Endothelial cell of umbilical vein (primary cell): Measurements from ENCODE around the gene POU6F2.

Experiments
- GATA2 ChIP-seq: IDR thresholded peaks from 2 replicates; pipeline ENCODE4 v1.7.0; 2011; ENCODE audit warnings: low read depth, mild to moderate bottlenecking, moderate library complexity, mixed read lengths, low read length; ENCODE audit not compliant: insufficient read length, insufficient read depth
- POLR2A ChIP-seq: IDR thresholded peaks from 2 replicates; pipeline ENCODE4 v1.6.1; 2012; ENCODE audit warnings: low read depth, mild to moderate bottlenecking, control low read depth, low read length
- POLR2AphosphoS5 ChIP-seq: IDR thresholded peaks from 2 replicates; pipeline ENCODE4 v1.6.1; 2012; ENCODE audit warnings: low read depth, mild to moderate bottlenecking, control low read depth, low read length, moderate library complexity; ENCODE audit not compliant: insufficient read depth
- TF ChIP-seq, protein P1 (sequence below), 2 donors: IDR thresholded peaks; 1 replicate in 1 of 2; 2 replicates in 1 of 2; pipeline ENCODE4 v1.5.1; 2011; ENCODE audit warnings: low read length in 2 of 2, mild to moderate bottlenecking in 2 of 2, moderate library complexity in 2 of 2, control low read depth in 1 of 2, inconsistent platforms in 1 of 2, low read depth in 1 of 2; ENCODE audit not compliant: insufficient read depth in 1 of 2; ENCODE audit errors: extremely low read depth in 1 of 2

- TF ChIP-seq, protein P1, sequence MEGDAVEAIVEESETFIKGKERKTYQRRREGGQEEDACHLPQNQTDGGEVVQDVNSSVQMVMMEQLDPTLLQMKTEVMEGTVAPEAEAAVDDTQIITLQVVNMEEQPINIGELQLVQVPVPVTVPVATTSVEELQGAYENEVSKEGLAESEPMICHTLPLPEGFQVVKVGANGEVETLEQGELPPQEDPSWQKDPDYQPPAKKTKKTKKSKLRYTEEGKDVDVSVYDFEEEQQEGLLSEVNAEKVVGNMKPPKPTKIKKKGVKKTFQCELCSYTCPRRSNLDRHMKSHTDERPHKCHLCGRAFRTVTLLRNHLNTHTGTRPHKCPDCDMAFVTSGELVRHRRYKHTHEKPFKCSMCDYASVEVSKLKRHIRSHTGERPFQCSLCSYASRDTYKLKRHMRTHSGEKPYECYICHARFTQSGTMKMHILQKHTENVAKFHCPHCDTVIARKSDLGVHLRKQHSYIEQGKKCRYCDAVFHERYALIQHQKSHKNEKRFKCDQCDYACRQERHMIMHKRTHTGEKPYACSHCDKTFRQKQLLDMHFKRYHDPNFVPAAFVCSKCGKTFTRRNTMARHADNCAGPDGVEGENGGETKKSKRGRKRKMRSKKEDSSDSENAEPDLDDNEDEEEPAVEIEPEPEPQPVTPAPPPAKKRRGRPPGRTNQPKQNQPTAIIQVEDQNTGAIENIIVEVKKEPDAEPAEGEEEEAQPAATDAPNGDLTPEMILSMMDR (IDR thresholded peaks at IDR 0.05; ENCODE audit: extremely low read depth in 1 of 2, insufficient read depth in 1 of 2, low read depth in 1 of 2, low read length in 2 of 2) = no peak
- TF ChIP-seq POLR2A (no peak), GATA2 (no peak), POLR2AphosphoS5 (no peak)
These were observed 85.1 kb downstream of the POU6F2 start for GRCh38 chr7:39062811-39063210.
